HepG2 (cell line): ENCODE results near the gene APBB2. TPM values are rescaled to one million over a fixed set of nuclear protein-coding genes. Genes with fewer than 3 reads are reported as not detected.

Source experiments
- ATAC-seq: fragments of 200-7000 bp; cut with Tn5 transposase; 3 replicates; pipeline ENCODE4 v1.9.1; 2020; ENCODE audit warnings: mild to moderate bottlenecking, moderate library complexity
- BruUV-seq: library from RNA; stranded (reverse); fragments of 400-500 nt; replicated peaks from 2 replicates; lab custom pipeline; 2021; lab: Mats Ljungman, UMichigan
- CTCF ChIA-PET: fragments of 300-600 bp; formaldehyde crosslinking; extraction: SDS; loops from one replicate; lab custom pipeline; 2021; ENCODE audit warnings: low total read pairs, inconsistent platforms, low intra/inter-chr PET ratio; lab: Yijun Ruan, JAX
- POLR2A ChIA-PET: fragments of 350-600 bp; sonication (Branson Sonifier 250); formaldehyde crosslinking; loops from one replicate; lab custom pipeline; 2020; ENCODE audit warnings: antibody characterized with exemption, inconsistent platforms; lab: Yijun Ruan, JAX
- DNase-seq: peaks from one replicate; pipeline ENCODE4 v3.0.0-alpha.2; 2015; ENCODE audit warnings: low spot score
- FAIRE-seq: peaks from 3 replicates; lab custom pipeline; 2011; peaks lifted over from hg19 to GRCh38; lab: Jason Lieb, UNC
- H2AFZ ChIP-seq: one replicate; pipeline ENCODE4 v1.6.1; 2011; ENCODE audit warnings: low read length, inconsistent platforms
- H3K27ac ChIP-seq: fragments of 300-600 bp; 3 replicates; pipeline ENCODE4 v1.8.0; 2011; ENCODE audit warnings: mixed run types, mild to moderate bottlenecking, mixed read lengths, low read length, inconsistent platforms; ENCODE audit not compliant: insufficient read depth; ENCODE audit errors: extremely low read length
- H3K27me3 ChIP-seq, 2 experiments: fragments of 200-600 bp in 1 of 2; 2 replicates in 1 of 2; 3 replicates in 1 of 2; pipeline versions ENCODE4 v1.6.0 to v1.8.0; 2011; ENCODE audit warnings: low read length in 2 of 2, mild to moderate bottlenecking in 2 of 2, moderate library complexity in 2 of 2, inconsistent platforms in 1 of 2; ENCODE audit not compliant: insufficient read depth in 2 of 2, control insufficient read depth in 1 of 2
- H3K36me3 ChIP-seq, 2 experiments: fragments of 200-600 bp in 1 of 2; replicated peaks in 1 of 2; 2 replicates in 1 of 2; 3 replicates in 1 of 2; pipeline versions ENCODE4 v1.5.1 to v1.8.0; 2011; ENCODE audit warnings: low read length in 2 of 2, inconsistent platforms in 1 of 2; ENCODE audit not compliant: insufficient read depth in 2 of 2, control insufficient read depth in 1 of 2
- H3K4me1 ChIP-seq: 2 replicates; pipeline ENCODE4 v1.5.1; 2012; ENCODE audit warnings: low read length, inconsistent platforms; ENCODE audit not compliant: insufficient read depth
- H3K4me2 ChIP-seq: 2 replicates; pipeline ENCODE4 v1.6.0; 2011; ENCODE audit warnings: low read depth, low read length, inconsistent platforms
- H3K4me3 ChIP-seq, 3 experiments: fragments of 200-600 bp in 1 of 3; sonication (generic), shearing (Covaris generic) in 1 of 3; replicated peaks in 1 of 3; 2 replicates each; pipeline ENCODE4 v1.5.1; 2011 to 2016; ENCODE audit warnings: low read length in 3 of 3, inconsistent platforms in 2 of 3, low read depth in 2 of 3, mild to moderate bottlenecking in 2 of 3, control low read depth in 1 of 3, mixed read lengths in 1 of 3; ENCODE audit not compliant: insufficient read depth in 1 of 3
- H3K79me2 ChIP-seq: one replicate; pipeline ENCODE4 v1.6.1; 2011; ENCODE audit warnings: low read length, inconsistent platforms; ENCODE audit not compliant: insufficient read depth
- H3K9ac ChIP-seq: 2 replicates; pipeline ENCODE4 v1.6.0; 2011; ENCODE audit warnings: mild to moderate bottlenecking, low read depth, low read length, inconsistent platforms; ENCODE audit not compliant: insufficient read depth
- H3K9me3 ChIP-seq: 2 replicates; pipeline ENCODE4 v1.5.1; 2012; ENCODE audit warnings: mild to moderate bottlenecking, low read length
- H4K20me1 ChIP-seq: 2 replicates; pipeline ENCODE4 v1.6.0; 2011; ENCODE audit warnings: inconsistent platforms, mild to moderate bottlenecking, low read length, moderate library complexity; ENCODE audit not compliant: insufficient read depth
- CBX1 ChIP-seq: IDR thresholded peaks from one replicate; pipeline ENCODE4 v1.6.1; 2016; ENCODE audit warnings: antibody characterized with exemption, low read depth
- FOXJ3 ChIP-seq: sonication (generic); formaldehyde crosslinking; IDR thresholded peaks from 2 replicates; pipeline ENCODE4 v1.4.0; 2020; ENCODE audit warnings: missing genetic modification reagents, mild to moderate bottlenecking, borderline replicate concordance
- GABPA ChIP-seq, 2 experiments: IDR thresholded peaks; 2 replicates each; pipeline ENCODE4 v1.6.1; 2011 to 2016; ENCODE audit warnings: low read depth in 2 of 2, low read length in 1 of 2, missing biosample characterization in 1 of 2, missing genetic modification characterization in 1 of 2
- HDAC2 ChIP-seq: sonication (generic); formaldehyde crosslinking; IDR thresholded peaks from 2 replicates; pipeline ENCODE4 v1.4.0; 2020; ENCODE audit warnings: missing genetic modification reagents
- MTA1 ChIP-seq: sonication (generic); formaldehyde crosslinking; IDR thresholded peaks from 2 replicates; pipeline ENCODE4 v1.4.0; 2020; ENCODE audit warnings: missing genetic modification reagents, mild to moderate bottlenecking, borderline replicate concordance
- SP5 ChIP-seq: IDR thresholded peaks from 2 replicates; pipeline ENCODE4 v1.6.1; 2016; ENCODE audit warnings: low read depth, borderline replicate concordance
- SSRP1 ChIP-seq: IDR thresholded peaks from 2 replicates; pipeline ENCODE4 v1.6.1; 2016; ENCODE audit warnings: control low read depth
- ZFYVE20 ChIP-seq: sonication (generic); formaldehyde crosslinking; IDR thresholded peaks from 2 replicates; pipeline ENCODE4 v1.8.0; 2023; ENCODE audit warnings: low read depth, mild to moderate bottlenecking, moderate library complexity, missing genetic modification reagents, borderline replicate concordance
- ZNF672 ChIP-seq: sonication (generic); formaldehyde crosslinking; IDR thresholded peaks from 2 replicates; pipeline ENCODE4 v1.8.1; 2022; ENCODE audit warnings: missing genetic modification reagents
- ZNF709 ChIP-seq: sonication (generic); formaldehyde crosslinking; IDR thresholded peaks from 2 replicates; pipeline ENCODE4 v1.5.0; 2020; ENCODE audit warnings: mild to moderate bottlenecking, missing genetic modification reagents
- ZNF790 ChIP-seq: sonication (generic); formaldehyde crosslinking; IDR thresholded peaks from 2 replicates; pipeline ENCODE4 v1.8.0; 2022; ENCODE audit warnings: missing genetic modification reagents, mild to moderate bottlenecking, borderline replicate concordance
- ZNF83 ChIP-seq: sonication (generic); formaldehyde crosslinking; IDR thresholded peaks from 2 replicates; pipeline ENCODE4 v1.4.0; 2020; ENCODE audit warnings: missing genetic modification reagents, mild to moderate bottlenecking, borderline replicate concordance
- ZXDC ChIP-seq: sonication (generic); formaldehyde crosslinking; IDR thresholded peaks from 2 replicates; pipeline ENCODE4 v1.5.0; 2020; ENCODE audit warnings: mild to moderate bottlenecking, missing genetic modification reagents
- WGBS: methylation state at CpG from one replicate; pipeline ENCODE4 v1.1.6; 2017; ENCODE audit warnings: low lambda C conversion rate; 5-methylcytosine and 5-hydroxymethylcytosine counted together
- in situ Hi-C: cut with HindIII; loops from 2 replicates; pipeline ENCODE4 v1.10.0; 2017; ENCODE audit warnings: low pct_unique_long_range_greater_than_20kb; ENCODE audit not compliant: extremely low pct_ligation_motif_present
- intact Hi-C: fragments of 100-400 bp; cut with micrococcal nuclease; formaldehyde crosslinking; loops from one replicate; pipeline ENCODE4 v1.10.0; 2022; ENCODE audit not compliant: unreplicated experiment
- polyA plus RNA-seq, 8 experiments: library from polyadenylated mRNA; depleted of rRNA in 3 of 8; stranded (reverse) in 7 of 8; unstranded in 1 of 8; fragments of >200 nt; fragmentation: Illumina TruSeq in 4 of 8; extraction: Trizol in 4 of 8; gene quantifications; 2 replicates each; pipeline versions ENCODE4 v1.2.1 to v1.2.3, GENCODE V29; 2011 to 2016; ENCODE audit warnings: low read depth in 4 of 8, missing spikeins in 1 of 8, mixed read lengths in 1 of 8; ENCODE audit not compliant: insufficient read depth in 1 of 8
- total RNA-seq, 5 experiments: library from RNA; depleted of rRNA; stranded (reverse); fragments of >200 nt; fragmentation: Illumina TruSeq; extraction: Trizol; gene quantifications; 2 replicates each; pipeline ENCODE4 v1.2.3, GENCODE V29; 2016; ENCODE audit warnings: low read depth in 1 of 5

The APBB2 gene
- total and polyA plus RNA-seq, 2 of the 13 experiments (the other 11 are each of a cell fraction or from before 2014, with no cell fraction given), result 11.7 to 17.0 TPM

GRCh38 chr4:41076481-41076880 is 137.9 kb downstream of the APBB2 start:
- POLR2A ChIA-PET, result no interaction called here
- no peak for ATAC-seq
- in situ Hi-C loops (no loop called here), intact Hi-C loops (loop anchor here (5.0 kb wide), 1 partner anchor 136 kb away; the partner anchor contains the start of gene APBB2)
- Histone ChIP-seq H2AFZ (no peak overlapping the region), H3K27ac (no peak overlapping the region), H3K79me2 (peaks cover 5% of the 10 kb centered on the region), H3K4me3 (no peak overlapping the region), H4K20me1 (no peaks in the 10 kb centered on the region), H3K27me3 (no peaks in the 10 kb centered on the region), H3K9me3 (no peaks in the 10 kb centered on the region), H3K36me3 (no peaks in the 10 kb centered on the region; a peak in 1 of 5 replicates), H3K9ac (no peak overlapping the region), H3K4me1 (peaks cover 29% of the 10 kb centered on the region), H3K4me2 (no peak overlapping the region)
- CTCF ChIA-PET, result no interaction called here
- no peak for DNase-seq
- no TSS peak for BruUV-seq
- FAIRE-seq, result no peak
- WGBS, result 96% methylated on average over 1 of the region's 1 CpG
- TF ChIP-seq ZNF790, result no peak
- no peak for TF ChIP-seq MTA1 (CRISPR knock-in tag)
- TF ChIP-seq ZNF709 (CRISPR knock-in tag), result no peak
- TF ChIP-seq GABPA (IDR thresholded peaks at IDR 0.05; ENCODE audit: low read depth, low read length), result no peak
- no peak for TF ChIP-seq GABPA (CRISPR knock-in tag; IDR thresholded peaks at IDR 0.05; ENCODE audit: low read depth)
- no peak for TF ChIP-seq FOXJ3 (CRISPR knock-in tag)
- no peak for TF ChIP-seq ZNF672 (CRISPR knock-in tag)
- no peak for TF ChIP-seq CBX1
- TF ChIP-seq ZNF83 (CRISPR knock-in tag), result no peak
- no peak for TF ChIP-seq ZFYVE20 (CRISPR knock-in tag)
- no peak for TF ChIP-seq SSRP1 (CRISPR knock-in tag)
- no peak for TF ChIP-seq SP5 (CRISPR knock-in tag)
- TF ChIP-seq HDAC2 (CRISPR knock-in tag), result no peak
- TF ChIP-seq ZXDC (CRISPR knock-in tag), result no peak
